Dermis blood vessel endothelial cell (primary cell): ENCODE data around the gene RBL1. TPM values are rescaled to one million over a fixed set of nuclear protein-coding genes. Genes with fewer than 3 reads are reported as not detected.
A peak's percentile ranks its signal among the peaks of the same experiment; 100 is the strongest.
"Not testable (repeated sequence)": the region's sequence is repeated elsewhere in the genome, so short reads cannot be mapped to it uniquely, and the experiment has no call there.

Experiments used
- DNase-seq: peaks from one replicate; pipeline ENCODE4 v3.0.0; 2010
- total RNA-seq: library from RNA; depleted of rRNA; stranded (reverse); fragments of >200 nt; gene quantifications from 2 replicates; pipeline ENCODE4 v1.2.3, GENCODE V29; 2014

The RBL1 gene
- total RNA-seq = 12.8 and 17.7 TPM in 2 replicates

DNA sequence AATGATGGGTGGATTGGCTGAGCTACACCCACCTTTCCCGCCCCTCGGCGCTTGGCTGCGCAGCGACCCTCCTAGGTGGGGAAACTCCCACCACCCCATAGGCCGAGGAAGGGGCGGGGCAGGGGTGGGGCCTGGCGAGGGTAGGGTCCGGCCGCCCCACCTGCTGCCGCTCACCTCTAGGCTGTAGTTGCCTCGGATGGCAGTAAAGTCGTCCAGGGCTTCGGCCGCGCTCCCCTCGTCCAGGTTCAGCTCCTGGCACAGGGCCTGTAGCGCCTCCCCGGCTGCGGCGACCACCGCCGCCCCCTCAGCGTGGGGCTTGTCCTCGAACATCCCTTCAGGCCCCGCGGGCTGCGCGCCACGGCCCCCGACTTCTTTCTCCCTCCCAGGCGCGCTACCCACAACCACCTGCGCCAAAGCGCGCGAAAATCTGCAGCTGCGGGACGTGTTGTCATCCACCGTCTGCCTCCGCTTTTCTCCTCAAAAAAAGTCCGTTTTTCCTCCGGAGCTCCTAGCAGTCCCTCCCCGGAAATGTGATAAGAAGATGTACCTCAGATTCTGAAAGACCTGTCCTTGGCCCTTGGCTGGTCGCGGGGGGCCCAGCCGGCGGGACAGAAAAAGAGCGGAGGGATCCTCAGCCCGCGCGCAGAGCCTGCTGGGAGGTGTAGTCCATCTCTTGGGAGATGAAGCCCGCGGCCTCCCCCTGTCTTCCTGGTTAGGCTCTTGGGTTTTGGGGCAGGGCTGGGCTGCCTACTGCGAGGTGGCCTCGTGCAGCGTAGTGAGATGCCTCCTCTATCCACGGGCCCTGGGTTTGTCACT, at the start of gene RBL1:
Gene RBL1 (minus strand): TSS at position 399 of the 816 bp plus-strand sequence. CDS start 69 bp downstream, at position 330.
- peak; percentile 83 for DNase-seq

- no peak for DNase-seq
Measured at GRCh38 chr20:37144856-37145404, 49.1 kb upstream of the RBL1 start.

- no peak for DNase-seq
Measured at GRCh38 chr20:37142708-37143107, 46.9 kb upstream of the RBL1 start.

DNA sequence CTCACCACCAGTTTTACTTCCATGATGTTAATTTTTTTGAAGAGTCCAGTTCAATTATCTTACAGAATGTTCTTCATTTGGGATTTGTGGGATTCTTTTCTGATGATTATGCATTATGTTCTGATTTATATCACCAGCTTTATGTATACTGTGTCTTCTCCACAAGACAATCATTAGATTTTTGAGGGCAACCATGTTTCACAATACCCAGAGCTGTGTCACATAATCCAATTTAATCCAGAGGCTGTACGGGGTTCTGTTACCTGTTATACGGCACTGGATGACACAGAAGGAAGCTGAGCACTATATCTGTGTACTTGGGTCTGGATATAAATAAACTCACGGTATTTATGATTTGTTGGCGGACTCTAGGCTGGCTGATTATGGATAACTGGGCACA, 41.8 kb upstream of the RBL1 start:
- DNase-seq = no peak

DNA sequence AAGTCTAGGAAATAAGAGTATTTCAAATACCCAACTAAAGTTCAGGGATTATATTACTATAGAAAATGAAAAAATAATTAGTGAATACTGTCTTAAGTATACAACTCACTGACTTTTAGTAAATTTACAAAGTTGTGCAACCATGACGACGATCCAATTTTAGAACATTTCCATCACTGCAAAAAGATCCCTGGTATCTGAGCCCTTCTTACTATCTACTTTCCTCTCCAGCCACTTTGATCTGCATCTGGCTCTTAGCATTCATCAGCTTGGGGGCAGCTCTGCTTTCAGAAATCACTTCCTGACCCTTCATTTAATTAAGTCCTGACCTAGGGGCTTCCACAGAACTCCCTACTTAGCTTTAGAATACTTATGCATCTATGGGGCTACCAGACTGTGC, 38.2 kb upstream of the RBL1 start:
- DNase-seq = no peak

DNA sequence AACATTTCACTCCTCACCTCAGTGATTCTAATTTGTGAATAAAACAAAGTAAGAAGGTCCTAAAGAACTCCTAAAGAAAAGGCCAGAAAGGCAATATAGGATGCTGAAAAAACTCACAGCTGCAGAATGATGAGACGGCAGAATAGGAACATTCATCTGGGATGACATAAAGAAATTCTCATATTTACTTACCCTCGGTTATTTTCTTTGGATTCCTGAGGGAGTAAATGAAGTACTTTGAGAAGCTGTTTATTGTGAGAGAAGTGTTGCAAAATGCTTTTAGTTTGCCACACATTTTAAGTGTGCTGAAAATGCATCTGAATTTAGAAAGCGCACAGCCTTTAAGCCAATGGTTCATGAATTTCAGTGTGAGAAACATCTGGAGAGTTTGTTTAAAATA, 35.7 kb upstream of the RBL1 start:
- DNase-seq = no peak

- no peak for DNase-seq
Measured at GRCh38 chr20:37128803-37129202, 33.0 kb upstream of the RBL1 start.

- not testable (repeated sequence) for DNase-seq
Measured at GRCh38 chr20:37126290-37126689, 30.5 kb upstream of the RBL1 start.

DNA sequence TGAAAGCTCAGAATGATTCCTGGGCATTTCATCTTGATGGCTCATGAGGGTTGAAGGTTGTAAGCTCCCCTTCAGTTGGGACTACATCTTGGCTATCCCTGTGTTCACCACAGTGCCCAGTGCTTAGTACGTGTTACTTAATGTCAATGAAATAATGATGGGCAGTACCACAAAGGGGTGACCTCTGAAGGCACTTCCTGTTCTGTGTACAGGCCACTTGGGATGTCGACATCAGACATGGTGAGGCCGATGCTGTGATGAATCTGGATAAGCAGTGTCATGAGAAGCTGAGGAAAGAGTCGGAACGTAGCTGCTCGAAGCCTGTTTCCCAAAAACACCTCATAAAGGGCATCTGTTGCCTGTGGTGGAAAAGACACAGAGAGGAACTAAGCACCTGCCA, 27.6 kb upstream of the RBL1 start:
- DNase-seq = no peak

GRCh38 chr20:37120497-37120896, 24.7 kb upstream of the RBL1 start:
- no peak for DNase-seq

DNA sequence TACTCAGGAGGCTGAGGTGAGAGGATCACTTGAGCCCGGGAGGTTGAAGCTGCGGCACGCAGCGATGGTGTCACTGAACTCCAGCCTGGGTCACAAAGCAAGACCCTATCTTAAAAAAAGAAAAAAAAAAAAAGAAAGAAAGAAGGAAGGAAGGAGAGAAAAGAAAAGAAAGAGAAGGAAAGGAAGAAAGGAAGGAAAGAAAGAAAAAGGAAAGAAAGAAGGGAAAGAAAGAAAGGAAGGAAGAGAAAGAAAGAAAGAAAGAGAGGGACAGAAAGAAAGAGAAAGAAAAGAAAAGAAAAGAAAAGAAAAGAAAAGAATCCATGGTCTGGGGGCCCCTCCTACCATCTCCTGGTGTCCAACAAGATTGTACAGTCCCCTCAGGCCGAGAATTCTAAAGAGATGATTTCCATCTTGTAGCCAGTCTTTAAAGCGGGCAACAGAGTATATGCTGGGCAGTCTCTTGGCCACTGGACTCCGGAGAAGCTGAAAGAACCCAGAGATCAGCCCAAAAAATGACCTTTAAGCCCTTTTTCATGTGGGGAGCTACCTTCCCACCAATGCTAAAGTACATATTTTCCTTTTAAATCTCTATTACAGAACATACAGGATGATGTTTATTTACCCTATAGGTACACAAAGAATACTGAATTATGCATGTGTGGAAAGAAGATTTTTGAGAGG, 23.7 kb upstream of the RBL1 start:
- DNase-seq = no peak

DNA sequence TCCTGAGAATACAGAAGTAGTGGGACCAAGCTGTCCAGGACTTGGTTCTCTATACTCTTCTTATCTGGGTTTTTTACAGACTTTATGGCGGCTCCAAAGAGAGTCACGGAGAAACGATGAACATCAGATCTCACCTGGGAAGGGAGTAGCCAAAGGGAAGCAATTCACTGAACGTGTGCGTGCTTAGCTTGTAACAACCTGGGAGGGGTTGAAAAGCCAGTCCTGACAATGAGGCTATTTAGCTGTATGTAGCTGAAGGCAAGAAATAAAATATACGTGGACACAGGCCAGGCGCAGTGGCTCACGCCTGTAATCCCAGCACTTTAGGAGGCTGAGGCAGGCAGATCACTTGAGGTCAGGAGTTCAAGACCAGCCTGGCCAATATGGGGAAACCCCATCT, 18.2 kb upstream of the RBL1 start:
- no peak for DNase-seq

GRCh38 chr20:37111926-37112455, 16.2 kb upstream of the RBL1 start:
- DNase-seq = no peak

DNA sequence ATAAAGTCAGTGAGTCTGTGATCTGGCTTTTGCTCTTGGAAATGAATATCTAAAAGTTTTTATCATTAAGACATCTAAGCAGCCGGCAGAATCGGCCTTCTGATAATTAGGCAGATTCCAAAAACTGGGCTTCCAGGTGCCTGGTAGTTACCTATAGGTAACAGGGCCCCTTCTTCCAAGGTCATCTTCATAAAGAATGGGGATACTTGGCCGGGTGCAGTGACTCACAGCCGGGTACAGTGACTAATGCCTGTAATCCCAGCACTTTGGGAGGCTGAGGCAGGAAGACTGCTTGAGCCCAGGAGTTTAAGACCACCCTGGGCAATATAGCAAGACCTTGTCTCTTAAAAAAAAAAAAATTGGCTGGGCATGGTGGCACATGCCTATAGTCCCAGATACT, 12.9 kb upstream of the RBL1 start:
- DNase-seq = no peak

DNA sequence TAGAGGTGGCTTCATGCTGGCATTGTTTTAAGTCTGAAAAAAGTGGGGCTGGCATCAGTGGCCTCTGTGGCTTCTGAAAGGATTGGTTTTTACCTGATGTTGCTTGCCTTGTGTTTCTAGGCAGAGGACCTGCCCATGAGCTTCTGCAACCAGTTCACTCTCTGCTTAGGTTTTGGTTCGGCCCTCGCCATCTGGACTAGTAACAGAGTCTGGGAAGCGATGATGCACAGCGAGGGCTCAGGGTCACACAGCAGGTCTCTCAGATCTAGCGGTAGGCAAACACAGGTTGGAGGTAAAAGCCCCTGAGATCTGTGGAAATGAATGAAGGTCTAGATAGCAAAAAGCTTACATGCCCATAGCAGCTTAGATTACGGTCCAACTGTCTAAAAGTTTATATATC, 6.8 kb upstream of the RBL1 start:
- DNase-seq = no peak

DNA sequence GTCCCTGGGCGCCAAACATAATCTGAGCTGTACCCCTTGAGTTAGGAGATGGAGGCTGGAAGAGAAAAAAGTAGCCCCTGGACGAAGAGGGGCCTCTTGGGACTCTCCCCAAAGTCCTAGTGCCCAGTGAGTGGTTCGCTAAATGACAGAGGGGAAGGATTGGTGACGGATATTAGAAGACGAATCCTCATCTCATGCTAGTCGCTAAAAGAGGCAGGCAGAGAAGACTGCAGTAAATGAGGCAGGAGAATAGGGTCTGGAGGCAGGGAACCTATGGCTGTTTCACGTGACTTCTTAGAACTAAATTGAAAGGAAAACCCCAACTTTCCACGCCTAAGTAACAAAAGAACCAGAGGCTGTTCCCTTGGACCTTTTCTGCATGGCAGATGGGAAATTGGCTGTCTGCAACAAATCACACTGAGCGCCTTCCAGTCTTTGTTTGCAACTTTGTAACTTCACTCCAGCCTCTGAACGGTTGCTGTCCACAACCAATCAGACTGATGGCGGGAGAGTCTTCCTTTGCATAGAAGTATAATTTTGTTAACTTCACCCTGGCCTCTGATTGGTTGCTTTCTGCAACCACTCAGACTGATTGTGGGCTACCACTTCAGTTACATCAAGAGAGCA, 731 bp upstream of the RBL1 start:
- DNase-seq = no peak

- peak; percentile 25 for DNase-seq
Measured at GRCh38 chr20:37095108-37095598, 644 bp downstream of the RBL1 start.

DNA sequence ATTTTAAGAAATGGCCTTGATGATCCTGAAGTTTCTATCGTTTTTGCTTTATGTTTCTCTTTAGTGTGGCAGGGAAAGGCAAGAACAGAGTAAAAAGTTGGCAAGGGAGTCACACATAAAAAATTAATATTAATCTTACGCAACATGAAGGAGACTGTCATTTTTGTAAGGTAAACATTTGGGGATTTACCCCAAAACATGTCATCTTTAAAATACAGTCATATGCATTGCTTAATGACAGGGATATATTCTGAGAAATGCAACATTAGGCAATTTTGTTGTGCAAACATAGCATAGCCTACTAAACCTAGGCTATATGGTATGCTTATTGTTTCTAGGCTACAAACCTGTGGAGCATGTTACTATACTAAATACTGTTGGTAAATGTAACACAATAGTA, 5.4 kb downstream of the RBL1 start:
- no peak for DNase-seq

GRCh38 chr20:37081717-37082289, 14.0 kb downstream of the RBL1 start:
- DNase-seq = peak; percentile 39

- no peak for DNase-seq
Measured at GRCh38 chr20:37077009-37077408, 18.8 kb downstream of the RBL1 start.

DNA sequence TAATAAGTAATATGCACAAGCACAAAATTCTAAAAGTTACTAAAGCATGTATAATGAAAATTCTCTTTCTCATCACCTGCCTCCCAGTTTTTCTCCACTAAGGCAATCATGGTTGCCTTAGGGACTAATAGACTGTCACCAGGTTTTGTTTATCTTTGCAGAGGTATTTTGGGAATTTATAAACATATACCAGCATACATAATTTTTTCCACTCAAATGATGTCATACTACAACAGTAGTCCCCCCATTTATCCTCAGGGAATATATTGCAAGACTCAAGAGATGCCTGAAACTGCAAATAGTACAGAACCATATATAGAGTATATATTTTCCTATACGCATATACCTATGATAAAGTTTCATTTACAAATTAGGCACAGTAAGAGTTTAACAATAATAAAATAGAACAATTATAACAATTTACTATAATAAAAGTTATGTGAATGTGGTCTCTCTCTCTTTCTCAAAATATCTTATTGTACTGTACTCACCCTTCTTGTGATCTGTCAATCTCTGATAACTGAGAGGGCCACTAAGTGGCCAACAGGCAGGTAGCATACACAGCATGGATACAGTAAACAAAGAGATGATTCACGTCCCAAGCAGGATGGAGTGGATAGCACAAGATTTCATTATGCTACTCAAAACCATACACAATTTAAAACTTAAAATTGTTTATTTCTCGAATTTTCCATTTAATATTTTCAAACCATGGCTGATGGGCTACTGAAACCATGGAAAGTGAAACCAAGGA, 19.7 kb downstream of the RBL1 start:
- DNase-seq = no peak
